ENCODE data around the gene FUNDC2.

FUNDC2 gene

GRCh38 chrX:155070975-155071693, 44.5 kb downstream of the FUNDC2 start, which contains the start of the genes BRCC3, CMC4 and MTCP1:
TSS of gene BRCC3 (plus strand) at chrX:155071508. CDS start at chrX:155071528, 20 bp downstream.
TSS of gene CMC4 (minus strand) at chrX:155071136. CDS start at chrX:155064023, 7,113 bp downstream.
TSS of gene MTCP1 (minus strand) at chrX:155071136. CDS start at chrX:155066010, 5,126 bp downstream.
- peak; percentile 81 to 83 for DNase-seq

GRCh38 chrX:155071694-155072280, 45.1 kb downstream of the FUNDC2 start:
- DNase-seq: no peak

- peak; percentile 60 to 63 for DNase-seq
Observed at GRCh38 chrX:155086202-155086840, 59.7 kb downstream of the FUNDC2 start.

GRCh38 chrX:155086961-155087735, 60.5 kb downstream of the FUNDC2 start:
- DNase-seq: no peak

GRCh38 chrX:155094468-155095061, 67.9 kb downstream of the FUNDC2 start:
- no peak for DNase-seq

GRCh38 chrX:155105919-155106318, 79.3 kb downstream of the FUNDC2 start:
- no peak for DNase-seq

GRCh38 chrX:155108427-155108826, 81.8 kb downstream of the FUNDC2 start:
- no peak for DNase-seq

Measured in activated T-cell treated with anti-CD3 and anti-CD28 coated beads, Interleukin-2, amount 50 U/mL, for 48 hours (primary cell).